Measurements from ENCODE around the gene ALKBH3. TPM values are rescaled to one million over a fixed set of nuclear protein-coding genes. Genes with fewer than 3 reads are reported as not detected.

ALKBH3 gene
- total RNA-seq, 1 experiment from 2014 or later, result 13.3 TPM

GRCh38 chr11:43925932-43926505 is 45.4 kb downstream of the ALKBH3 start:
- ATAC-seq (no peak), DNase-seq (ENCODE audit: low spot score) (no peak)
- H3K4me3 Mint-ChIP-seq, result no peak overlapping the region
- no peaks in the 10 kb centered on the region for H3K27me3 Mint-ChIP-seq (ENCODE audit: low read depth)
- peak overlapping the region; percentile 57; the same call in 1 of the 2 replicates for H3K27ac Mint-ChIP-seq
- CTCF ChIA-PET, result interaction anchor here (1.0 to 3.2 kb wide), 2 partner anchors 19 to 36 kb away, joined by 3 to 14 read pairs; no protein-coding TSS in a partner anchor
- no peaks in the 10 kb centered on the region for H3K9me3 Mint-ChIP-seq
- TF ChIP-seq ZNF396 (CRISPR knock-in tag; IDR thresholded peaks at IDR 0.05; ENCODE audit: borderline replicate concordance), result no peak
- TF ChIP-seq E2F5 (CRISPR knock-in tag; IDR thresholded peaks at IDR 0.05), result no peak
- H3K4me1 Mint-ChIP-seq, result peaks cover 19% of the 10 kb centered on the region
- no peaks in the 10 kb centered on the region for H3K36me3 Mint-ChIP-seq
- POLR2A ChIA-PET, result no interaction called here

- Mint-ChIP-seq H3K4me1 (peaks cover 19% of the 10 kb centered on the region), H3K36me3 (no peaks in the 10 kb centered on the region), H3K9me3 (no peaks in the 10 kb centered on the region), H3K4me3 (no peak overlapping the region), H3K27me3 (ENCODE audit: low read depth) (no peaks in the 10 kb centered on the region), H3K27ac (no peak overlapping the region)
- no peak for DNase-seq (ENCODE audit: low spot score)
- ChIA-PET CTCF (no interaction called here), POLR2A (no interaction called here)
- TF ChIP-seq CREM (CRISPR knock-in tag; IDR thresholded peaks at IDR 0.05) (no peak), E2F4 (CRISPR knock-in tag; IDR thresholded peaks at IDR 0.05; ENCODE audit: borderline replicate concordance, low read depth) (no peak), CBFB (CRISPR knock-in tag; IDR thresholded peaks at IDR 0.05; ENCODE audit: low read depth) (no peak), ZNF317 (CRISPR knock-in tag; IDR thresholded peaks at IDR 0.05; ENCODE audit: borderline replicate concordance, low read depth) (no peak), STAT6 (CRISPR knock-in tag; conservative IDR thresholded peaks at IDR 0.05; ENCODE audit: low read depth) (no peak), TP53 (CRISPR knock-in tag; IDR thresholded peaks at IDR 0.05) (no peak), ATF1 (CRISPR knock-in tag; IDR thresholded peaks at IDR 0.05) (no peak), NR1H2 (CRISPR knock-in tag; IDR thresholded peaks at IDR 0.05) (no peak), ZMAT4 (CRISPR knock-in tag; IDR thresholded peaks at IDR 0.05) (no peak), RORB (CRISPR knock-in tag; IDR thresholded peaks at IDR 0.05) (no peak), SMAD4 (CRISPR knock-in tag; IDR thresholded peaks at IDR 0.05) (no peak), ZNF121 (CRISPR knock-in tag; IDR thresholded peaks at IDR 0.05) (no peak), TCF7 (CRISPR knock-in tag; IDR thresholded peaks at IDR 0.05; ENCODE audit: low read depth) (no peak), ATF6 (CRISPR knock-in tag; IDR thresholded peaks at IDR 0.05) (no peak), ERG (CRISPR knock-in tag; IDR thresholded peaks at IDR 0.05) (no peak), FOXP4 (CRISPR knock-in tag; IDR thresholded peaks at IDR 0.05) (no peak), FOXK1 (CRISPR knock-in tag; IDR thresholded peaks at IDR 0.05) (no peak)
- no peak for ATAC-seq
Observed at GRCh38 chr11:43927070-43927469, 46.4 kb downstream of the ALKBH3 start.

Data from WTC11 (cell line).